Vagina (tissue), 2 donors: ENCODE measurements around the gene ADARB2.

ENCODE experiments used
- CTCF ChIP-seq, 3 experiments: fragments of 450-650 bp in 2 of 3; fragments of 200-600 bp in 1 of 3; sonication (generic) in 1 of 3; IDR thresholded peaks; one replicate each; pipeline ENCODE4 v1.5.1; 2017 to 2019; ENCODE audit warnings: antibody characterized with exemption in 3 of 3, mild to moderate bottlenecking in 2 of 3, moderate library complexity in 2 of 3
- POLR2AphosphoS5 ChIP-seq, 2 donors: sonication (generic); formaldehyde crosslinking; IDR thresholded peaks; one replicate each; pipeline ENCODE4 v1.9.0; 2017; ENCODE audit warnings: antibody characterized with exemption in 2 of 2, mild to moderate bottlenecking in 2 of 2, low read depth in 1 of 2; ENCODE audit not compliant: insufficient read depth in 1 of 2

- TF ChIP-seq CTCF (IDR thresholded peaks at IDR 0.05) = no peak
- TF ChIP-seq POLR2AphosphoS5 (IDR thresholded peaks at IDR 0.05; ENCODE audit: insufficient read depth in 1 of 2, low read depth in 1 of 2) = no peak
Observed at GRCh38 chr10:1473874-1474273, 263.5 kb downstream of the ADARB2 start.
